ENCODE measurements around the gene TMCC2.

TMCC2 gene

GRCh38 chr1:205310976-205311704 is 83.4 kb downstream of the TMCC2 start:
- H3K9ac ChIP-seq (ENCODE audit: low read depth, low read length) = no peak overlapping the region
- H3K4me3 ChIP-seq (ENCODE audit: low read depth, low read length) = no peak overlapping the region
- H3K36me3 ChIP-seq (ENCODE audit: control insufficient read depth, insufficient read depth, low read length) = peaks cover 59% of the 10 kb centered on the region
- no peaks in the 10 kb centered on the region for H3K27me3 ChIP-seq (ENCODE audit: control insufficient read depth, insufficient read depth, low read length)
- no peak overlapping the region for H3K27ac ChIP-seq (ENCODE audit: low read depth, low read length)
- no peaks in the 10 kb centered on the region for H3K9me3 ChIP-seq (ENCODE audit: control insufficient read depth, insufficient read depth, low read length)
- H3K4me1 ChIP-seq (ENCODE audit: control insufficient read depth, insufficient read depth, low read length) = peaks cover 41% of the 10 kb centered on the region

GRCh38 chr1:205312866-205313562 is 85.3 kb downstream of the TMCC2 start:
- H3K9me3 ChIP-seq (ENCODE audit: control insufficient read depth, insufficient read depth, low read length) = no peaks in the 10 kb centered on the region
- H3K27me3 ChIP-seq (ENCODE audit: control insufficient read depth, insufficient read depth, low read length) = no peaks in the 10 kb centered on the region
- H3K36me3 ChIP-seq (ENCODE audit: control insufficient read depth, insufficient read depth, low read length) = peaks cover 41% of the 10 kb centered on the region
- H3K4me3 ChIP-seq (ENCODE audit: low read depth, low read length) = peak overlapping the region; percentile 27
- peak overlapping the region; percentile 49; the same call in 1 of the 2 replicates for H3K9ac ChIP-seq (ENCODE audit: low read depth, low read length)
- peak overlapping the region; percentile 99 for H3K27ac ChIP-seq (ENCODE audit: low read depth, low read length)
- H3K4me1 ChIP-seq (ENCODE audit: control insufficient read depth, insufficient read depth, low read length) = peaks cover 60% of the 10 kb centered on the region

- H3K9ac ChIP-seq (ENCODE audit: low read depth, low read length) = peak overlapping the region; percentile 49
- H3K27me3 ChIP-seq (ENCODE audit: control insufficient read depth, insufficient read depth, low read length) = no peaks in the 10 kb centered on the region
- H3K4me1 ChIP-seq (ENCODE audit: control insufficient read depth, insufficient read depth, low read length) = peaks cover 67% of the 10 kb centered on the region
- peak overlapping the region; percentile 27 for H3K4me3 ChIP-seq (ENCODE audit: low read depth, low read length)
- peak overlapping the region; percentile 99 for H3K27ac ChIP-seq (ENCODE audit: low read depth, low read length)
- H3K9me3 ChIP-seq (ENCODE audit: control insufficient read depth, insufficient read depth, low read length) = no peaks in the 10 kb centered on the region
- peaks cover 33% of the 10 kb centered on the region for H3K36me3 ChIP-seq (ENCODE audit: control insufficient read depth, insufficient read depth, low read length)
Observed at GRCh38 chr1:205313563-205314308, 86.0 kb downstream of the TMCC2 start.

- Histone ChIP-seq H3K27me3 (ENCODE audit: control insufficient read depth, insufficient read depth, low read length) (no peaks in the 10 kb centered on the region), H3K27ac (ENCODE audit: low read depth, low read length) (peak overlapping the region; percentile 99), H3K4me1 (ENCODE audit: control insufficient read depth, insufficient read depth, low read length) (peaks cover 79% of the 10 kb centered on the region), H3K9me3 (ENCODE audit: control insufficient read depth, insufficient read depth, low read length) (no peaks in the 10 kb centered on the region), H3K9ac (ENCODE audit: low read depth, low read length) (no peak overlapping the region), H3K36me3 (ENCODE audit: control insufficient read depth, insufficient read depth, low read length) (peaks cover 20% of the 10 kb centered on the region), H3K4me3 (ENCODE audit: low read depth, low read length) (no peak overlapping the region)
Observed at GRCh38 chr1:205315008-205315618, 87.4 kb downstream of the TMCC2 start.

- peaks cover 9% of the 10 kb centered on the region for H3K36me3 ChIP-seq (ENCODE audit: control insufficient read depth, insufficient read depth, low read length)
- peaks cover 86% of the 10 kb centered on the region for H3K4me1 ChIP-seq (ENCODE audit: control insufficient read depth, insufficient read depth, low read length)
- H3K9me3 ChIP-seq (ENCODE audit: control insufficient read depth, insufficient read depth, low read length) = no peaks in the 10 kb centered on the region
- H3K4me3 ChIP-seq (ENCODE audit: low read depth, low read length) = no peak overlapping the region
- peaks cover 7% of the 10 kb centered on the region for H3K27me3 ChIP-seq (ENCODE audit: control insufficient read depth, insufficient read depth, low read length)
- no peak overlapping the region for H3K9ac ChIP-seq (ENCODE audit: low read depth, low read length)
- H3K27ac ChIP-seq (ENCODE audit: low read depth, low read length) = no peak overlapping the region
Observed at GRCh38 chr1:205316161-205316566, 88.4 kb downstream of the TMCC2 start.

- peaks cover 78% of the 10 kb centered on the region for H3K4me1 ChIP-seq (ENCODE audit: control insufficient read depth, insufficient read depth, low read length)
- peak overlapping the region; percentile 32 for H3K27ac ChIP-seq (ENCODE audit: low read depth, low read length)
- peaks cover 11% of the 10 kb centered on the region for H3K27me3 ChIP-seq (ENCODE audit: control insufficient read depth, insufficient read depth, low read length)
- no peak overlapping the region for H3K4me3 ChIP-seq (ENCODE audit: low read depth, low read length)
- no peaks in the 10 kb centered on the region for H3K9me3 ChIP-seq (ENCODE audit: control insufficient read depth, insufficient read depth, low read length)
- H3K36me3 ChIP-seq (ENCODE audit: control insufficient read depth, insufficient read depth, low read length) = no peaks in the 10 kb centered on the region
- no peak overlapping the region for H3K9ac ChIP-seq (ENCODE audit: low read depth, low read length)
Observed at GRCh38 chr1:205317311-205317917, 89.7 kb downstream of the TMCC2 start.

GRCh38 chr1:205318231-205318991 is 90.7 kb downstream of the TMCC2 start:
- Histone ChIP-seq H3K27me3 (ENCODE audit: control insufficient read depth, insufficient read depth, low read length) (peaks cover 11% of the 10 kb centered on the region), H3K36me3 (ENCODE audit: control insufficient read depth, insufficient read depth, low read length) (no peaks in the 10 kb centered on the region), H3K4me3 (ENCODE audit: low read depth, low read length) (peak overlapping the region; percentile 3; the same call in 1 of the 2 replicates), H3K27ac (ENCODE audit: low read depth, low read length) (peak overlapping the region; percentile 32), H3K9ac (ENCODE audit: low read depth, low read length) (no peak overlapping the region), H3K9me3 (ENCODE audit: control insufficient read depth, insufficient read depth, low read length) (no peaks in the 10 kb centered on the region), H3K4me1 (ENCODE audit: control insufficient read depth, insufficient read depth, low read length) (peaks cover 68% of the 10 kb centered on the region)

GRCh38 chr1:205319081-205320018 is 91.6 kb downstream of the TMCC2 start:
- H3K4me1 ChIP-seq (ENCODE audit: control insufficient read depth, insufficient read depth, low read length) = peaks cover 60% of the 10 kb centered on the region
- peak overlapping the region; percentile 50 for H3K4me3 ChIP-seq (ENCODE audit: low read depth, low read length)
- peaks cover 11% of the 10 kb centered on the region for H3K27me3 ChIP-seq (ENCODE audit: control insufficient read depth, insufficient read depth, low read length)
- no peak overlapping the region for H3K9ac ChIP-seq (ENCODE audit: low read depth, low read length)
- H3K9me3 ChIP-seq (ENCODE audit: control insufficient read depth, insufficient read depth, low read length) = no peaks in the 10 kb centered on the region
- H3K36me3 ChIP-seq (ENCODE audit: control insufficient read depth, insufficient read depth, low read length) = no peaks in the 10 kb centered on the region
- peak overlapping the region; percentile 31 for H3K27ac ChIP-seq (ENCODE audit: low read depth, low read length)

- Histone ChIP-seq H3K4me3 (ENCODE audit: low read depth, low read length) (peak within 1 kb of the TSS; percentile 92), H3K4me1 (ENCODE audit: control insufficient read depth, insufficient read depth, low read length) (peaks cover 52% of the 10 kb centered on the region), H3K27ac (ENCODE audit: low read depth, low read length) (peak within 1 kb of the TSS; percentile 83)
Observed at GRCh38 chr1:205321162-205321958, 93.6 kb downstream of the TMCC2 start, which contains the start of gene NUAK2. Gene NUAK2 (minus strand): TSS chr1:205321745. CDS start chr1:205321628, 117 bp downstream.

More at GRCh38 chr1:205321162-205321958, 93.6 kb downstream of the TMCC2 start, which contains the start of gene NUAK2:
- no peaks in the 10 kb centered on the region for H3K36me3 ChIP-seq (ENCODE audit: control insufficient read depth, insufficient read depth, low read length)
- H3K27me3 ChIP-seq (ENCODE audit: control insufficient read depth, insufficient read depth, low read length) = peaks cover 11% of the 10 kb centered on the region
- H3K9me3 ChIP-seq (ENCODE audit: control insufficient read depth, insufficient read depth, low read length) = no peaks in the 10 kb centered on the region
- peak within 1 kb of the TSS; percentile 84 for H3K9ac ChIP-seq (ENCODE audit: low read depth, low read length)
